Gastroesophageal sphincter (tissue), 4 donors: ENCODE results near the gene OR2B6. TPM values are rescaled to one million over a fixed set of nuclear protein-coding genes. Genes with fewer than 3 reads are reported as not detected.

Source experiments
- ATAC-seq: fragments of 150-250 bp; one replicate; pipeline ENCODE4 v1.9.1; 2016; ENCODE audit warnings: mild to moderate bottlenecking, moderate library complexity
- H3K27ac ChIP-seq, 4 donors: fragments of 200-600 bp; sonication (generic) in 3 of 4; 1 replicate in 3 of 4; 2 replicates in 1 of 4; pipeline ENCODE4 v1.5.1; 2016 to 2019
- H3K27me3 ChIP-seq: fragments of 200-600 bp; sonication (generic); one replicate; pipeline ENCODE4 v1.5.1; 2019
- H3K36me3 ChIP-seq, 2 donors: fragments of 200-600 bp; sonication (generic); one replicate each; pipeline ENCODE4 v1.5.1; 2019; ENCODE audit warnings: control low read depth in 1 of 2
- H3K4me1 ChIP-seq, 3 donors: fragments of 200-600 bp; sonication (generic); 1 replicate in 2 of 3; 2 replicates in 1 of 3; pipeline ENCODE4 v1.5.1; 2016 to 2019; ENCODE audit warnings: control low read depth in 2 of 3
- H3K4me3 ChIP-seq, 2 donors: fragments of 200-600 bp; sonication (generic); one replicate each; pipeline ENCODE4 v1.5.1; 2019; ENCODE audit warnings: mild to moderate bottlenecking in 1 of 2, moderate library complexity in 1 of 2
- H3K9me3 ChIP-seq, 3 donors: fragments of 200-600 bp; sonication (generic); one replicate each; pipeline ENCODE4 v1.5.1; 2017 to 2019; ENCODE audit warnings: control low read depth in 2 of 3
- CTCF ChIP-seq, 4 experiments: fragments of 200-600 bp in 2 of 4; fragments of 450-650 bp in 2 of 4; sonication (generic) in 1 of 4; IDR thresholded peaks; one replicate each; pipeline ENCODE4 v1.5.1; 2017 to 2019; ENCODE audit warnings: antibody characterized with exemption in 4 of 4, mild to moderate bottlenecking in 2 of 4, moderate library complexity in 2 of 4
- EP300 ChIP-seq: sonication (generic); formaldehyde crosslinking; IDR thresholded peaks from one replicate; pipeline ENCODE4 v1.6.1; 2017; ENCODE audit warnings: antibody characterized with exemption, mild to moderate bottlenecking
- POLR2A ChIP-seq, 2 donors: fragments of 450-650 bp; IDR thresholded peaks; one replicate each; pipeline ENCODE4 v1.6.1; 2017; ENCODE audit warnings: antibody characterized with exemption in 2 of 2, mild to moderate bottlenecking in 2 of 2, moderate library complexity in 1 of 2
- POLR2AphosphoS5 ChIP-seq: sonication (generic); formaldehyde crosslinking; IDR thresholded peaks from one replicate; pipeline ENCODE4 v1.6.1; 2017; ENCODE audit warnings: antibody characterized with exemption
- WGBS, 2 donors: methylation state at CpG; one replicate each; pipeline ENCODE4 v1.1.5; 2018; ENCODE audit warnings: low coverage in 1 of 2; 5-methylcytosine and 5-hydroxymethylcytosine counted together
- total RNA-seq, 4 donors: library from RNA; depleted of rRNA; stranded (reverse); fragments of >200 nt; gene quantifications; one replicate each; pipeline ENCODE4 v1.1.0, GENCODE V29; 2016

The OR2B6 gene
- total RNA-seq, 4 donors from 2014 or later: not detected

- Histone ChIP-seq H3K27me3 (peaks cover 4% of the 10 kb centered on the region), H3K4me3 (no peak overlapping the region), H3K36me3 (no peaks in the 10 kb centered on the region), H3K9me3 (no peaks in the 10 kb centered on the region), H3K27ac (no peak overlapping the region), H3K4me1 (no peaks in the 10 kb centered on the region)
- TF ChIP-seq EP300 (no peak), CTCF (IDR thresholded peaks at IDR 0.05) (no peak), POLR2A (IDR thresholded peaks at IDR 0.05) (no peak)
- no peak for ATAC-seq
- 60 to 73% methylated on average over 2 to 4 of the region's 8 CpGs for WGBS, 2 donors
Observed at GRCh38 chr6:27977387-27977786, 20.3 kb downstream of the OR2B6 start.

GRCh38 chr6:27978705-27979104 lies 21.7 kb downstream of the OR2B6 start:
- H3K27me3 ChIP-seq: peaks cover 4% of the 10 kb centered on the region
- ATAC-seq: no peak
- H3K4me1 ChIP-seq: no peaks in the 10 kb centered on the region
- no peak for TF ChIP-seq EP300
- no peak for TF ChIP-seq POLR2A (IDR thresholded peaks at IDR 0.05)
- no peak for TF ChIP-seq CTCF (IDR thresholded peaks at IDR 0.05)
- TF ChIP-seq POLR2AphosphoS5: no peak
- H3K27ac ChIP-seq: no peak overlapping the region
- no peak overlapping the region for H3K4me3 ChIP-seq
- H3K36me3 ChIP-seq: no peaks in the 10 kb centered on the region
- H3K9me3 ChIP-seq: no peaks in the 10 kb centered on the region

GRCh38 chr6:27980111-27980510 lies 23.1 kb downstream of the OR2B6 start:
- Histone ChIP-seq H3K4me3 (no peak overlapping the region), H3K9me3 (no peaks in the 10 kb centered on the region), H3K27ac (no peak overlapping the region), H3K4me1 (no peaks in the 10 kb centered on the region), H3K36me3 (no peaks in the 10 kb centered on the region), H3K27me3 (peaks cover 4% of the 10 kb centered on the region)
- no peak for ATAC-seq
- whole genome bisulfite sequencing, 2 donors: 27 to 50% methylated on average over 1 of the region's 1 CpG
- TF ChIP-seq CTCF (IDR thresholded peaks at IDR 0.05) (no peak), POLR2AphosphoS5 (no peak), POLR2A (IDR thresholded peaks at IDR 0.05) (no peak), EP300 (no peak)

GRCh38 chr6:27986928-27987725 lies 30.1 kb downstream of the OR2B6 start:
- Histone ChIP-seq H3K27me3 (peaks cover 16% of the 10 kb centered on the region), H3K4me1 (no peaks in the 10 kb centered on the region), H3K36me3 (no peaks in the 10 kb centered on the region), H3K27ac (no peak overlapping the region), H3K4me3 (no peak overlapping the region), H3K9me3 (no peaks in the 10 kb centered on the region)
- WGBS, 2 donors: 26 to 32% methylated on average over 2 of the region's 2 CpGs
- TF ChIP-seq EP300 (no peak), CTCF (IDR thresholded peaks at IDR 0.05) (no peak), POLR2AphosphoS5 (no peak), POLR2A (IDR thresholded peaks at IDR 0.05) (no peak)
- ATAC-seq: no peak

- no peak for TF ChIP-seq POLR2AphosphoS5
- TF ChIP-seq EP300: no peak
- no peak for TF ChIP-seq POLR2A (IDR thresholded peaks at IDR 0.05)
- TF ChIP-seq CTCF (IDR thresholded peaks at IDR 0.05): no peak
- Histone ChIP-seq H3K4me3 (no peak overlapping the region), H3K27me3 (peaks cover 25% of the 10 kb centered on the region), H3K36me3 (no peaks in the 10 kb centered on the region), H3K9me3 (no peaks in the 10 kb centered on the region), H3K4me1 (no peaks in the 10 kb centered on the region), H3K27ac (no peak overlapping the region)
- 10 to 17% methylated on average over 2 of the region's 2 CpGs for WGBS, 2 donors
- no peak for ATAC-seq
Observed at GRCh38 chr6:27994616-27995015, 37.6 kb downstream of the OR2B6 start.
